Muscle of back (tissue), 11 donors: Measurements from ENCODE around the gene PDK1. TPM values are rescaled to one million over a fixed set of nuclear protein-coding genes. Genes with fewer than 3 reads are reported as not detected.
"Not testable (repeated sequence)": the region's sequence is repeated elsewhere in the genome, so short reads cannot be mapped to it uniquely, and the experiment has no call there.

ENCODE experiments used
- DNase-seq, 3 donors: peaks; one replicate each; pipeline versions ENCODE4 v3.0.0 to v3.0.0-alpha.2; 2013
- polyA plus RNA-seq, 10 donors: library from polyadenylated mRNA; unstranded; fragments of 120-200 nt; gene quantifications; one replicate each; pipeline ENCODE4 v1.2.1, GENCODE V29; 2013; ENCODE audit not compliant: insufficient read length in 10 of 10

PDK1 gene
- polyA plus RNA-seq, 10 donors: 10.2 to 42.3 (median 23.3) TPM

- DNase-seq: no peak
These were observed 5.5 kb upstream of the PDK1 start for GRCh38 chr2:172550419-172550818.

- no peak for DNase-seq
These were observed 4.6 kb upstream of the PDK1 start for GRCh38 chr2:172551271-172551670.

- peak in 1 of 3 donors; percentile 70 for DNase-seq
These were observed 3.2 kb upstream of the PDK1 start for GRCh38 chr2:172552547-172553291.

GRCh38 chr2:172554352-172555271, 1.3 kb upstream of the PDK1 start:
- peak in 1 of 3 donors; percentile 36 for DNase-seq

GRCh38 chr2:172555272-172555521, 693 bp upstream of the PDK1 start:
- no peak for DNase-seq

GRCh38 chr2:172556284-172557033, 569 bp downstream of the PDK1 start:
- peak in 2 of 3 donors; percentile 38 to 46 for DNase-seq

GRCh38 chr2:172558372-172558771, 2.5 kb downstream of the PDK1 start:
- DNase-seq: no peak

GRCh38 chr2:172560721-172561120, 4.8 kb downstream of the PDK1 start:
- no peak for DNase-seq

- peak in 1 of 3 donors; percentile 22 for DNase-seq
These were observed 5.4 kb downstream of the PDK1 start for GRCh38 chr2:172561270-172561669.

GRCh38 chr2:172562298-172562697, 6.4 kb downstream of the PDK1 start:
- no peak for DNase-seq

GRCh38 chr2:172564376-172564775, 8.5 kb downstream of the PDK1 start:
- no peak for DNase-seq

GRCh38 chr2:172571245-172571644, 15.4 kb downstream of the PDK1 start:
- no peak for DNase-seq

- no peak for DNase-seq
These were observed 17.1 kb downstream of the PDK1 start for GRCh38 chr2:172572981-172573380.

- DNase-seq: no peak
These were observed 19.1 kb downstream of the PDK1 start for GRCh38 chr2:172574965-172575364.

- no peak for DNase-seq
These were observed 22.2 kb downstream of the PDK1 start for GRCh38 chr2:172578054-172578453.

GRCh38 chr2:172578860-172579512, 23.1 kb downstream of the PDK1 start:
- DNase-seq: no peak

- DNase-seq: no peak
These were observed 24.7 kb downstream of the PDK1 start for GRCh38 chr2:172580544-172580943.

- DNase-seq: no peak
These were observed 26.8 kb downstream of the PDK1 start for GRCh38 chr2:172582656-172583055.

- no peak for DNase-seq
These were observed 30.5 kb downstream of the PDK1 start for GRCh38 chr2:172586245-172586891.

GRCh38 chr2:172587231-172587630, 31.3 kb downstream of the PDK1 start:
- DNase-seq: not testable (repeated sequence)

- no peak for DNase-seq
These were observed 33.0 kb downstream of the PDK1 start for GRCh38 chr2:172588931-172589330.
